Measurements from ENCODE around the gene ZNF275. TPM values are rescaled to one million over a fixed set of nuclear protein-coding genes. Genes with fewer than 3 reads are reported as not detected.

Gene ZNF275
- total and polyA plus RNA-seq, 2 of the 8 experiments (the other 6 are each of a cell fraction or from before 2014, with no cell fraction given) = 8.2 to 9.1 TPM

- TF ChIP-seq TEAD4 (IDR thresholded peaks at IDR 0.05; ENCODE audit: low read depth, low read length) (no peak), TAF7 (optimal IDR thresholded peaks at IDR 0.05; ENCODE audit: borderline replicate concordance, low read depth, low read length) (no peak)
These were observed 32.2 kb downstream of the ZNF275 start (continued) for GRCh38 chrX:153366119-153366518.

Data from H1 (cell line).